ENCODE results near the gene HMBS.

The HMBS gene

GRCh38 chr11:119054418-119054817 lies 30.3 kb upstream of the HMBS start:
- H3K4me3 ChIP-seq (ENCODE audit: low read depth, low read length, poor library complexity, severe bottlenecking), result no peak overlapping the region
- H3K9me2 ChIP-seq (ENCODE audit: low read depth, low read length), result no peaks in the 10 kb centered on the region
- H3K27me3 ChIP-seq (ENCODE audit: insufficient read depth, low read length), result no peaks in the 10 kb centered on the region
- H2AFZ ChIP-seq (ENCODE audit: low read length), result no peak overlapping the region
- H3K9ac ChIP-seq (ENCODE audit: low read length), result no peak overlapping the region
- peaks cover 7% of the 10 kb centered on the region; the same call in 1 of the 2 replicates for H3K79me2 ChIP-seq (ENCODE audit: insufficient read depth, low read length)
- no peak overlapping the region for H3K27ac ChIP-seq (ENCODE audit: low read depth, low read length, poor library complexity, severe bottlenecking)
- no peaks in the 10 kb centered on the region for H3K9me3 ChIP-seq (ENCODE audit: low read length)
- no peak overlapping the region for H3K4me2 ChIP-seq (ENCODE audit: low read length)
- peaks cover 17% of the 10 kb centered on the region for H3K4me1 ChIP-seq (ENCODE audit: insufficient read depth, low read length, severe bottlenecking)
- H4K20me1 ChIP-seq (ENCODE audit: insufficient read depth, low read length), result no peaks in the 10 kb centered on the region
- H3K36me3 ChIP-seq (ENCODE audit: insufficient read depth, low read length), result peaks cover 63% of the 10 kb centered on the region
- H3F3A ChIP-seq (ENCODE audit: insufficient read depth, low read length), result no peaks in the 10 kb centered on the region
- TF ChIP-seq CTCF (IDR thresholded peaks at IDR 0.05; ENCODE audit: low read length) (no peak), EZH2 (IDR thresholded peaks at IDR 0.05; ENCODE audit: borderline replicate concordance, low read length) (no peak)

GRCh38 chr11:119055901-119056300 lies 28.8 kb upstream of the HMBS start:
- Histone ChIP-seq H3K36me3 (ENCODE audit: insufficient read depth, low read length) (peaks cover 49% of the 10 kb centered on the region), H3K9ac (ENCODE audit: low read length) (peak overlapping the region; percentile 95), H3F3A (ENCODE audit: insufficient read depth, low read length) (no peaks in the 10 kb centered on the region), H3K9me3 (ENCODE audit: low read length) (no peaks in the 10 kb centered on the region), H3K79me2 (ENCODE audit: insufficient read depth, low read length) (peaks cover 7% of the 10 kb centered on the region; the same call in 1 of the 2 replicates), H3K4me1 (ENCODE audit: insufficient read depth, low read length, severe bottlenecking) (peaks cover 17% of the 10 kb centered on the region), H3K27ac (ENCODE audit: low read depth, low read length, poor library complexity, severe bottlenecking) (peak overlapping the region; percentile 44), H3K4me3 (ENCODE audit: low read depth, low read length, poor library complexity, severe bottlenecking) (peak overlapping the region; percentile 91), H3K4me2 (ENCODE audit: low read length) (peak overlapping the region; percentile 98), H4K20me1 (ENCODE audit: insufficient read depth, low read length) (no peaks in the 10 kb centered on the region), H3K27me3 (ENCODE audit: insufficient read depth, low read length) (no peaks in the 10 kb centered on the region), H2AFZ (ENCODE audit: low read length) (no peak overlapping the region), H3K9me2 (ENCODE audit: low read depth, low read length) (no peaks in the 10 kb centered on the region)
- TF ChIP-seq CTCF (IDR thresholded peaks at IDR 0.05; ENCODE audit: low read length) (peak; percentile 18; the same call in 1 of the 2 replicates), EZH2 (IDR thresholded peaks at IDR 0.05; ENCODE audit: borderline replicate concordance, low read length) (no peak)

GRCh38 chr11:119056421-119056999 lies 28.2 kb upstream of the HMBS start:
- Histone ChIP-seq H3K4me3 (ENCODE audit: low read depth, low read length, poor library complexity, severe bottlenecking) (peak overlapping the region; percentile 91), H3K4me2 (ENCODE audit: low read length) (peak overlapping the region; percentile 98), H3K9ac (ENCODE audit: low read length) (peak overlapping the region; percentile 95), H3F3A (ENCODE audit: insufficient read depth, low read length) (no peaks in the 10 kb centered on the region), H3K9me3 (ENCODE audit: low read length) (no peaks in the 10 kb centered on the region), H3K9me2 (ENCODE audit: low read depth, low read length) (no peaks in the 10 kb centered on the region), H2AFZ (ENCODE audit: low read length) (no peak overlapping the region), H4K20me1 (ENCODE audit: insufficient read depth, low read length) (no peaks in the 10 kb centered on the region), H3K79me2 (ENCODE audit: insufficient read depth, low read length) (peaks cover 7% of the 10 kb centered on the region; the same call in 1 of the 2 replicates), H3K27ac (ENCODE audit: low read depth, low read length, poor library complexity, severe bottlenecking) (peak overlapping the region; percentile 44), H3K27me3 (ENCODE audit: insufficient read depth, low read length) (no peaks in the 10 kb centered on the region), H3K4me1 (ENCODE audit: insufficient read depth, low read length, severe bottlenecking) (peaks cover 17% of the 10 kb centered on the region), H3K36me3 (ENCODE audit: insufficient read depth, low read length) (peaks cover 42% of the 10 kb centered on the region)
- no peak for TF ChIP-seq EZH2 (IDR thresholded peaks at IDR 0.05; ENCODE audit: borderline replicate concordance, low read length)
- no peak for TF ChIP-seq CTCF (IDR thresholded peaks at IDR 0.05; ENCODE audit: low read length)
